LNCAP (cell line): ENCODE measurements around the gene MAGI2.

Experiments used
- TF ChIP-seq, protein P1 (sequence below): fragments of 450-650 bp; IDR thresholded peaks from 2 replicates; pipeline ENCODE4 v1.5.1; 2017; ENCODE audit warnings: mild to moderate bottlenecking

The MAGI2 gene

DNA sequence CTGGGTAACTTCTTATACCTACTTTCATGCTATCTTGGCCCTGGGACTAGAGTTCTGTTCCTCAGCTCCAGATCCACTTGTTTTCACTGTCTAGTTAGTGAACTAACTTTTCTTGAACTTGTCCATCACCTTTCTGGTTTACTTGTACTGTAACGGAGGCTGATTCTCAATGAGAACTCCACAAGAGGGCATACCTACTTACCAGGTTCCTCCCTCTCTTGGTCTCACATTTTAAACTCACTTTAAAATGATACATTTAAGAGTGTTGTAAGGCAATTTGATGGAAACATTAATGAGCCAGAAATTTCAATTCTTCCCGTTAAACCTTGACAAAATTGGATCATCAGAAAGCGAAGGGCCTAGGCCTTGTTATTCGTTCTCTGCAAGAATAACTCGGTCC lies 111.6 kb downstream of the MAGI2 start:
- TF ChIP-seq, protein P1, sequence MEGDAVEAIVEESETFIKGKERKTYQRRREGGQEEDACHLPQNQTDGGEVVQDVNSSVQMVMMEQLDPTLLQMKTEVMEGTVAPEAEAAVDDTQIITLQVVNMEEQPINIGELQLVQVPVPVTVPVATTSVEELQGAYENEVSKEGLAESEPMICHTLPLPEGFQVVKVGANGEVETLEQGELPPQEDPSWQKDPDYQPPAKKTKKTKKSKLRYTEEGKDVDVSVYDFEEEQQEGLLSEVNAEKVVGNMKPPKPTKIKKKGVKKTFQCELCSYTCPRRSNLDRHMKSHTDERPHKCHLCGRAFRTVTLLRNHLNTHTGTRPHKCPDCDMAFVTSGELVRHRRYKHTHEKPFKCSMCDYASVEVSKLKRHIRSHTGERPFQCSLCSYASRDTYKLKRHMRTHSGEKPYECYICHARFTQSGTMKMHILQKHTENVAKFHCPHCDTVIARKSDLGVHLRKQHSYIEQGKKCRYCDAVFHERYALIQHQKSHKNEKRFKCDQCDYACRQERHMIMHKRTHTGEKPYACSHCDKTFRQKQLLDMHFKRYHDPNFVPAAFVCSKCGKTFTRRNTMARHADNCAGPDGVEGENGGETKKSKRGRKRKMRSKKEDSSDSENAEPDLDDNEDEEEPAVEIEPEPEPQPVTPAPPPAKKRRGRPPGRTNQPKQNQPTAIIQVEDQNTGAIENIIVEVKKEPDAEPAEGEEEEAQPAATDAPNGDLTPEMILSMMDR, result no peak

DNA sequence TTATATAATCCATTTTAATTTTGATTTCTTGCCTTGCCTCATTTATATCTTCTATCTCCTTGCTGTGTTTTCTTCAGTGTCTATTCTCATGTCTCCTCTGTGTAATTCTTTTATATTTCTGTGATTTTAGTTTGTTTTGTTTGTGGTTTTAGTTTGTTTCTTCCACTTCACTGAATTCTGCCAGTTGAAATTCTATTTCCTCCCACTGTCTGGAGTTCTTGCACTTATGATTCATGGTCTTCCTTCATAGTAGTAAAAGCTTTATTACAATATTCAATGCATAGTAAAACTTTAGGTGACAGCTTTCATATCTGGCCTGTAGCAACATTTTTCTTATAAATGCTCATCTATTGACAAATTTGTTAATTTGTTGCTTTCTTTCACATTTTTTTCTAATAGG lies 113.3 kb downstream of the MAGI2 start:
- TF ChIP-seq, protein P1, result no peak

DNA sequence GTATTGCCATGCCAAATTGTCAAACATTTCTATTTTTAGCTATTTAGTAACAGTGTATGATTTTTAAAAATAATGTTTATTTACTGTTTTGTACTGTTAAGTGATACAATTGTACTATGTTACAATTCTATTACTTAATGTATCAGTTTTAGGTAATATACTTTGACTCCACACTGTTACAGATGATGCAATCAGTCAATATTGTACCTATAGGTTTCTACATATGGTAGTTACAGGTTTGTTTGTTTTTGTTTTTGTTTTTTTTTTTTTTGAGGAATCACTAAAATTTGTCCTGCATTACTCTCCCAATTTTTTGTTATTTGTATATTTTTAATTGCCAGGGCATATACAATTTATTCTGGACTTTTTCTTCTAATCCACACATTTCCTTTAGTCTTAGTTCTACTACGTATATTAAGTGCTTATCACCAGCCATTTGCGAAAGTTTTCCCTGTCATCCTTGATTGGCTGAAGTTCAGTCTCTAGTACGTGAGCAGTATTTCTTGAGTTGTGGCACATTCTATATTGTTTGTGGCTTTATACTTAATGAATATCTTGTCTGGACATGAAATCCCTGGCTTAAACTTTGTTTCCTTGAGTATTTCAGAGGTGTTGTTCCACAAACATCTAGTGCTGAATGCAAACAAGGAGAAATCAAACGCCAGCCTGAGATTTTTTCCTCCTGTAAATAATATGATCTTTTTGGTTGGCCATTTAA lies 114.1 kb downstream of the MAGI2 start:
- TF ChIP-seq, protein P1, result no peak

DNA sequence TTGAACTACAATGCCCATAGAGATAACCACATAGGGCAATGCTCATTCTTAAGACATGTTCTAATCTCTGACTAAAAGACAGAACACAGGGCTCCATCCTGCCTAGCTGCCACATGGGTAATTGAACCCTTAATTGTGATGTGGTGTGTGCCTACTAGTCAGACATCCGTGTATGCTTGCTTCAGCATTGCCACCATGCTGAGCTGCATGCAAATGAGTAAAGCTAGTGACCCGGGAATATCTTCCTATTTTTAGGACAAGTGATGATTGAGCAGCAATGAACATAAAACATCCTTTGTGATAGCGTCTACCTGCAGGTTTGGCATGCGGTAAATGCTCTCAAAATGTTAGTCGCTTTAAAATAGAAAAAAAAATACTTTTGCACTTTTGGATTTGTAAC lies 115.8 kb downstream of the MAGI2 start:
- TF ChIP-seq, protein P1, result no peak

DNA sequence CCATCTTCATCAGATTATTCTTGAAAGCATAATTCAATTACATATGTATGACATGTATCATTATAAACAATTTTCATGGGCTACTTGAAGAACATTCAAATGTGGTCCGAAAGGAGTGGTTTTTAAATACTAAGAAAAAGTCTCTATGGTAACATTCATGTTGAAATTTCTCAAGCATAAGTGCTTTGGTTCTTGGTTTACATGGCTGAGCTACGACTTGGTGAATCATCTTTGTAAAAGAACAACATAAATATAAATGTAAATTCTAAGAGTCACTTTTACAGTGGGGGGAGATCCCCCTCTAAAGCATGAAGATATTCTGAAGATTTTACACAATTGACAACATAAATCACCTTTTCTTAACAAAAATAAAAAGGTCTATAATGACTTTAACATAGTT lies 118.6 kb downstream of the MAGI2 start:
- TF ChIP-seq, protein P1, result no peak

DNA sequence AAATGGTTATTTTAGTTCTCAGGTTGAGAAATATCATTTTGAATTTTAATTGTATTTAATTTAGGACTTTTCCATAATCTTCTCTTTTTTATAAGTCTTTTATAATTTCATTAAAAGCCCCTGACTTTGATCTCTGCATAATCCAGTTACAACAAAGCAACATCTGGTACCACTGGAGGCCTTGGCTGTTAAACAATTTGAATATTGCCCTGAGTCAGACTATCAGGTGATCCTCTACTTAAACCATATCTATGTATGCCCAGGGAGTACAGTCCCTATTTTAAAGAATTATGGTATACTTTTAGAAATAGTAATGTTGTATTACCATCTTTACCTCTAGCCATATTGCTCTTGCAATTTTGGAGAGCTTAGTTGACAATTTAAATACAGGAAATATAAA lies 119.1 kb downstream of the MAGI2 start:
- TF ChIP-seq, protein P1, result no peak

DNA sequence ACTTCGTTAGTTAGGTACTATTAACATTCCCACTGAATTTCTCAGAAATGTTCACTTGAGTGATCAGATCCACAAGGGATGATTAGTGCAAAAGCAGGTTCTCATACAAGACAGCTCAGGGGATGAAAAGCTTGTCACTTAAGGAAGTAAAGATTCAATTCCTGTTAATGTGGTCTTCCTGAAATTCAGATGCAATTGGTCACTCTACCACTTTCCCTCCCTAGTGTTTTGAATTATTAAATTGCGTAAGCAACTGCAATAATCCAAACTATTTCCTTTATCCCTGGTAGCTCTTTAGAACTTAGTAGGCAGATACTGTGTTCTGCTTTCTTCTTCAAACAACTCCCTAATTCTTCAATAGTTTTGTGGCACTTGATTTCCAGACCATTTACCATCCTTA lies 121.4 kb downstream of the MAGI2 start:
- TF ChIP-seq, protein P1, result no peak

DNA sequence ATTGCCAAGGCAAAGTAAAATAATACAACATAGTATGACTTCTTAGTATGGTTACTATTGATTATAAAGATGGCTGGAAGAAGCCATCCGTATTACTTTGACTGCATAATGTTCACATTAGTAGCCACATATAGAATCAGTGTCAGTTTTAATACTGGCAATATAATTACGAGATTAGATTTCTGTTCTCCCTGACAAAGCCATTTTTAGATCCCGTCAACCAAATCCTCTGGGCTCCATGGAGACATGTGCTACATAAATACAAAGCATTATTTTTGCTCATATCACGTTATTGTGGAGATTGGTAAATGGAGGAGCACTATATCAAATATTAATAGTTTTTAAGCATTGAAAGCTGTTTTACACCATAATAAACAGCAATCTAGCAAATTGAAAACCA lies 124.0 kb downstream of the MAGI2 start:
- TF ChIP-seq, protein P1, result no peak
